Gastroesophageal sphincter (tissue), 3 donors: Measurements from ENCODE around the gene PCNT.

Experiments used
- POLR2A ChIP-seq, 2 donors: fragments of 450-650 bp; IDR thresholded peaks; one replicate each; pipeline ENCODE4 v1.6.1; 2017; ENCODE audit warnings: antibody characterized with exemption in 2 of 2, mild to moderate bottlenecking in 2 of 2, moderate library complexity in 1 of 2
- POLR2AphosphoS5 ChIP-seq: sonication (generic); formaldehyde crosslinking; IDR thresholded peaks from one replicate; pipeline ENCODE4 v1.6.1; 2017; ENCODE audit warnings: antibody characterized with exemption
- TF ChIP-seq, protein P1 (sequence below), 4 experiments: fragments of 200-600 bp in 2 of 4; fragments of 450-650 bp in 2 of 4; sonication (generic) in 1 of 4; IDR thresholded peaks; one replicate each; pipeline ENCODE4 v1.5.1; 2017 to 2019; ENCODE audit warnings: antibody characterized with exemption in 4 of 4, mild to moderate bottlenecking in 2 of 4, moderate library complexity in 2 of 4

DNA sequence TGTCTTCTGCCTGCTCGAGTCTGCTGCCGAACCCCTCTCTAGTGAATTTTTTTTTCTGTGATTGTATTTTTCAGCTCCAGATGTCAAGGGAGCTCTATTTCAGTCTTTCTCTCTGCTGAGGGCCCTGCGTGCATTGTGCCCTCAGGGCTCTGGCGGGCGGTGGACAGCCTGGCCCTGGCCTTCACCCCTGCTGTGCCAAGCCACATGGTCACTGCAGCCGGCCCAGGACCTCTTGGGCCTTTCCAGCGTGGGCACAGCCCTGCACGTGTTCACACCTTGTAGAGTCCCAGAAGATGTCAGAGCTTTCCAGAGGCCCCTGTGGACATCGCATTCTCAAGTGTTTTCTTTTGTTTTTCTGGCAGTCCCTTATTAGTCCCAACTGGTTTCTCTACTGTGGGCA lies 55.7 kb downstream of the PCNT start:
- no peak for TF ChIP-seq POLR2A (IDR thresholded peaks at IDR 0.05)
- TF ChIP-seq, protein P1, sequence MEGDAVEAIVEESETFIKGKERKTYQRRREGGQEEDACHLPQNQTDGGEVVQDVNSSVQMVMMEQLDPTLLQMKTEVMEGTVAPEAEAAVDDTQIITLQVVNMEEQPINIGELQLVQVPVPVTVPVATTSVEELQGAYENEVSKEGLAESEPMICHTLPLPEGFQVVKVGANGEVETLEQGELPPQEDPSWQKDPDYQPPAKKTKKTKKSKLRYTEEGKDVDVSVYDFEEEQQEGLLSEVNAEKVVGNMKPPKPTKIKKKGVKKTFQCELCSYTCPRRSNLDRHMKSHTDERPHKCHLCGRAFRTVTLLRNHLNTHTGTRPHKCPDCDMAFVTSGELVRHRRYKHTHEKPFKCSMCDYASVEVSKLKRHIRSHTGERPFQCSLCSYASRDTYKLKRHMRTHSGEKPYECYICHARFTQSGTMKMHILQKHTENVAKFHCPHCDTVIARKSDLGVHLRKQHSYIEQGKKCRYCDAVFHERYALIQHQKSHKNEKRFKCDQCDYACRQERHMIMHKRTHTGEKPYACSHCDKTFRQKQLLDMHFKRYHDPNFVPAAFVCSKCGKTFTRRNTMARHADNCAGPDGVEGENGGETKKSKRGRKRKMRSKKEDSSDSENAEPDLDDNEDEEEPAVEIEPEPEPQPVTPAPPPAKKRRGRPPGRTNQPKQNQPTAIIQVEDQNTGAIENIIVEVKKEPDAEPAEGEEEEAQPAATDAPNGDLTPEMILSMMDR (IDR thresholded peaks at IDR 0.05), result no peak
- TF ChIP-seq POLR2AphosphoS5, result no peak
